ENCODE data around the gene CFAP61.

- TF ChIP-seq CTCF (IDR thresholded peaks at IDR 0.05; ENCODE audit: insufficient read depth, low read depth, low read length) = no peak
- TF ChIP-seq EZH2 (IDR thresholded peaks at IDR 0.05; ENCODE audit: insufficient read depth, low read length) = no peak
These were observed 199.0 kb downstream of the CFAP61 start for GRCh38 chr20:20251317-20251716.

Measured in astrocyte (in vitro differentiated cells and primary cell).